H9 (cell line): Measurements from ENCODE around the gene MRPL55. TPM values are rescaled to one million over a fixed set of nuclear protein-coding genes. Genes with fewer than 3 reads are reported as not detected.

Experiments used
- DNase-seq: peaks from one replicate; pipeline ENCODE4 v3.0.0-alpha.2; 2017
- H2AFZ ChIP-seq: one replicate; pipeline ENCODE4 v1.6.1; 2013; ENCODE audit warnings: mild to moderate bottlenecking, low read length, control low read depth, moderate library complexity
- H2AK5ac ChIP-seq: 2 replicates; pipeline ENCODE4 v1.6.1; 2013; ENCODE audit warnings: low read length, control low read depth, mixed read lengths; ENCODE audit not compliant: insufficient read length
- H2BK120ac ChIP-seq: one replicate; pipeline ENCODE4 v1.6.1; 2013; ENCODE audit warnings: low read depth, mild to moderate bottlenecking, low read length, control low read depth, inconsistent platforms; ENCODE audit not compliant: poor library complexity, severe bottlenecking
- H2BK12ac ChIP-seq: 2 replicates; pipeline ENCODE4 v1.6.1; 2013; ENCODE audit warnings: low read length, control low read depth, mixed read lengths, low read depth; ENCODE audit not compliant: insufficient read length
- H2BK15ac ChIP-seq: 2 replicates; pipeline ENCODE4 v1.6.1; 2013; ENCODE audit warnings: low read depth, low read length, control low read depth
- H2BK20ac ChIP-seq: one replicate; pipeline ENCODE4 v1.6.1; 2013; ENCODE audit warnings: low read depth, mild to moderate bottlenecking, low read length, control low read depth, inconsistent platforms; ENCODE audit not compliant: poor library complexity, severe bottlenecking
- H2BK5ac ChIP-seq: 2 replicates; pipeline ENCODE4 v1.6.1; 2013; ENCODE audit warnings: low read length, control low read depth, mixed read lengths; ENCODE audit not compliant: insufficient read length
- H3K14ac ChIP-seq: 2 replicates; pipeline ENCODE4 v1.6.1; 2013; ENCODE audit warnings: low read length, control low read depth; ENCODE audit not compliant: insufficient read depth
- H3K18ac ChIP-seq: 2 replicates; pipeline ENCODE4 v1.6.1; 2013; ENCODE audit warnings: low read depth, mild to moderate bottlenecking, mixed read lengths, low read length, control low read depth; ENCODE audit not compliant: insufficient read length
- H3K23ac ChIP-seq: 2 replicates; pipeline ENCODE4 v1.6.1; 2013; ENCODE audit warnings: low read length, control low read depth, mixed read lengths, low read depth; ENCODE audit not compliant: insufficient read length
- H3K23me2 ChIP-seq: 2 replicates; pipeline ENCODE4 v1.6.1; 2013; ENCODE audit warnings: low read depth, mild to moderate bottlenecking, mixed read lengths, low read length, control low read depth; ENCODE audit not compliant: insufficient read length, poor library complexity, severe bottlenecking
- H3K27ac ChIP-seq: 2 replicates; pipeline ENCODE4 v1.5.1; 2013; ENCODE audit warnings: low read length, control low read depth, mixed read lengths, low read depth; ENCODE audit not compliant: insufficient read length
- H3K27me3 ChIP-seq: 2 replicates; pipeline ENCODE4 v1.6.1; 2013; ENCODE audit warnings: low read length, control low read depth, inconsistent platforms; ENCODE audit not compliant: insufficient read depth
- H3K4ac ChIP-seq: 2 replicates; pipeline ENCODE4 v1.6.1; 2013; ENCODE audit warnings: low read depth, mild to moderate bottlenecking, control low read depth, inconsistent platforms, low read length, moderate library complexity
- H3K4me1 ChIP-seq: 2 replicates; pipeline ENCODE4 v1.6.1; 2013; ENCODE audit warnings: low read length, control low read depth, inconsistent platforms; ENCODE audit not compliant: insufficient read depth
- H3K4me2 ChIP-seq: 2 replicates; pipeline ENCODE4 v1.6.1; 2013; ENCODE audit warnings: low read length, control low read depth, mixed read lengths; ENCODE audit not compliant: insufficient read length, insufficient read depth
- H3K56ac ChIP-seq: 2 replicates; pipeline ENCODE4 v1.6.1; 2013; ENCODE audit warnings: low read depth, mild to moderate bottlenecking, mixed read lengths, low read length, control low read depth; ENCODE audit not compliant: insufficient read length
- H3K79me1 ChIP-seq: 2 replicates; pipeline ENCODE4 v1.6.1; 2013; ENCODE audit warnings: low read depth, mild to moderate bottlenecking, moderate library complexity, low read length, control low read depth, inconsistent platforms; ENCODE audit not compliant: insufficient read depth, poor library complexity, severe bottlenecking
- H3K79me2 ChIP-seq: 2 replicates; pipeline ENCODE4 v1.6.1; 2013; ENCODE audit warnings: low read length, control low read depth, inconsistent platforms; ENCODE audit not compliant: insufficient read depth
- H3K9ac ChIP-seq: 2 replicates; pipeline ENCODE4 v1.6.1; 2013; ENCODE audit warnings: low read length, control low read depth, mixed read lengths; ENCODE audit not compliant: insufficient read length; ENCODE audit errors: extremely low read depth
- H3K9me3 ChIP-seq: one replicate; pipeline ENCODE4 v1.6.1; 2013; ENCODE audit warnings: low read depth, low read length, inconsistent platforms; ENCODE audit not compliant: control insufficient read depth
- H3T11ph ChIP-seq: one replicate; pipeline ENCODE4 v1.6.1; 2013; ENCODE audit warnings: mild to moderate bottlenecking, low read length, control low read depth, inconsistent platforms
- H4K20me1 ChIP-seq: one replicate; pipeline ENCODE4 v1.6.1; 2013; ENCODE audit not compliant: control insufficient read depth, insufficient read length, insufficient read depth
- H4K5ac ChIP-seq: 2 replicates; pipeline ENCODE4 v1.6.1; 2013; ENCODE audit warnings: low read depth, mild to moderate bottlenecking, mixed read lengths, low read length, control low read depth; ENCODE audit not compliant: insufficient read length
- H4K8ac ChIP-seq: replicated peaks from 2 replicates; pipeline ENCODE4 v1.6.1; 2013; ENCODE audit warnings: low read length, control low read depth, mixed read lengths, low read depth; ENCODE audit not compliant: insufficient read length
- H4K91ac ChIP-seq: 2 replicates; pipeline ENCODE4 v1.6.1; 2013; ENCODE audit warnings: low read depth, mild to moderate bottlenecking, moderate library complexity, mixed read lengths, low read length, control low read depth; ENCODE audit not compliant: insufficient read length
- H3K27ac Mint-ChIP-seq, 3 experiments: 2 replicates in 2 of 3; 3 replicates in 1 of 3; pipeline ENCODE4 v1.8.0; 2020 to 2021; ENCODE audit warnings: mixed read lengths in 3 of 3, mild to moderate bottlenecking in 1 of 3, moderate library complexity in 1 of 3
- H3K27me3 Mint-ChIP-seq: 2 replicates; pipeline ENCODE4 v1.8.0; 2021; ENCODE audit warnings: low read depth, mild to moderate bottlenecking, moderate library complexity, mixed read lengths
- H3K36me3 Mint-ChIP-seq, 3 experiments: 2 replicates in 2 of 3; 3 replicates in 1 of 3; pipeline ENCODE4 v1.8.0; 2020 to 2021; ENCODE audit warnings: low read depth in 3 of 3, mixed read lengths in 3 of 3; ENCODE audit not compliant: insufficient read depth in 1 of 3
- H3K4me1 Mint-ChIP-seq, 2 experiments: 2 replicates each; pipeline ENCODE4 v1.8.0; 2020; ENCODE audit warnings: mixed read lengths in 2 of 2
- H3K4me3 Mint-ChIP-seq, 2 experiments: 2 replicates in 1 of 2; 3 replicates in 1 of 2; pipeline ENCODE4 v1.8.0; 2020 to 2021; ENCODE audit warnings: mild to moderate bottlenecking in 2 of 2, mixed read lengths in 2 of 2, moderate library complexity in 1 of 2
- H3K9me3 Mint-ChIP-seq, 2 experiments: 2 replicates in 1 of 2; 3 replicates in 1 of 2; pipeline ENCODE4 v1.8.0; 2020; ENCODE audit warnings: mild to moderate bottlenecking in 2 of 2, mixed read lengths in 2 of 2, moderate library complexity in 1 of 2
- WGBS: extraction: QIAGEN DNeasy Blood & Tissue Kit; methylation state at CpG from one replicate; pipeline ENCODE4 v1.1.7; 2013; ENCODE audit warnings: missing lambda C conversion rate, low lambda C conversion rate, mixed read lengths; ENCODE audit not compliant: insufficient read length; ENCODE audit errors: extremely low coverage; 5-methylcytosine and 5-hydroxymethylcytosine counted together
- total RNA-seq: library from RNA; stranded (reverse); gene quantifications from 2 replicates; pipeline ENCODE4 v1.2.1, GENCODE V29; 2021
- TF ChIP-seq, protein P1 (sequence below): fragments of 200-600 bp; sonication (generic); conservative IDR thresholded peaks from 3 replicates; pipeline ENCODE4 v1.8.0; 2021; ENCODE audit warnings: antibody characterized with exemption, mild to moderate bottlenecking

Gene MRPL55
- total RNA-seq, 1 experiment from 2014 or later = 62.3 TPM

DNA sequence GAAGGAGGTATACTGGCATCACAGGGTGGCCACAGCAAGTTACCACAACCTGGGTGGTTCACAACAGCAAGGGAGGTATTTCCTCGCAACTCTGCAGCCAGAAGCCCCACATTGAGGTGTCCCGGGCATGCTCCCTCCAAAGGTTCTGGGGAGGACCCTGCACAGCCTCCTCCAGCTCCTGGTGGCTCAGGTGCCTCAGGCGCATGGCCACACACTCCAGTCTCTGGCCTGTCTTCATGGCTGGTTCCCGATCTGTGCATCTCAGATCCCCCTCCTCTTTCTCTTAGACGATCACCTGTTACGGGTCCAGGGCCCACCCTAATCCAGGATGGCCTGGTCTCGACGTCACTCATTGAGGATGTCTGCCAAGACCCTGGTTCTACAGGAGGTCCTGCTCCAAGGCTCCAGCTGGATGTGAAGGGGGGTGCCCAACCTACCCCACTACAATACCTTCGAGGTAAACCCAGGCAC is 33.3 kb downstream of the MRPL55 start:
- Histone ChIP-seq H3K23ac (no peak overlapping the region), H3K9ac (no peak overlapping the region), H4K5ac (no peak overlapping the region), H3K18ac (no peak overlapping the region), H3K4me1 (no peaks in the 10 kb centered on the region; the same call in 1 of the 2 replicates), H3K79me1 (no peaks in the 10 kb centered on the region), H2AFZ (no peak overlapping the region), H3K4me2 (no peak overlapping the region), H3K14ac (no peak overlapping the region), H4K91ac (no peak overlapping the region), H3T11ph (no peak overlapping the region), H2BK12ac (no peak overlapping the region), H3K79me2 (no peaks in the 10 kb centered on the region), H4K20me1 (no peaks in the 10 kb centered on the region), H2BK120ac (no peak overlapping the region), H3K27me3 (peaks cover 60% of the 10 kb centered on the region; the same call in 1 of the 2 replicates), H3K56ac (no peak overlapping the region), H2BK15ac (no peak overlapping the region), H3K27ac (no peak overlapping the region), H2BK20ac (no peak overlapping the region), H2AK5ac (no peak overlapping the region), H3K9me3 (no peaks in the 10 kb centered on the region), H3K23me2 (no peaks in the 10 kb centered on the region), H3K4ac (no peak overlapping the region), H4K8ac (no peak overlapping the region), H2BK5ac (no peak overlapping the region)
- no CpG with 5 or more reads among the region's 9 CpGs for WGBS
- no peak for DNase-seq
- no peak overlapping the region for H3K27ac Mint-ChIP-seq
- peaks cover 16 to 33% of the 10 kb centered on the region in 2 experiments for H3K4me1 Mint-ChIP-seq
- TF ChIP-seq, protein P1, sequence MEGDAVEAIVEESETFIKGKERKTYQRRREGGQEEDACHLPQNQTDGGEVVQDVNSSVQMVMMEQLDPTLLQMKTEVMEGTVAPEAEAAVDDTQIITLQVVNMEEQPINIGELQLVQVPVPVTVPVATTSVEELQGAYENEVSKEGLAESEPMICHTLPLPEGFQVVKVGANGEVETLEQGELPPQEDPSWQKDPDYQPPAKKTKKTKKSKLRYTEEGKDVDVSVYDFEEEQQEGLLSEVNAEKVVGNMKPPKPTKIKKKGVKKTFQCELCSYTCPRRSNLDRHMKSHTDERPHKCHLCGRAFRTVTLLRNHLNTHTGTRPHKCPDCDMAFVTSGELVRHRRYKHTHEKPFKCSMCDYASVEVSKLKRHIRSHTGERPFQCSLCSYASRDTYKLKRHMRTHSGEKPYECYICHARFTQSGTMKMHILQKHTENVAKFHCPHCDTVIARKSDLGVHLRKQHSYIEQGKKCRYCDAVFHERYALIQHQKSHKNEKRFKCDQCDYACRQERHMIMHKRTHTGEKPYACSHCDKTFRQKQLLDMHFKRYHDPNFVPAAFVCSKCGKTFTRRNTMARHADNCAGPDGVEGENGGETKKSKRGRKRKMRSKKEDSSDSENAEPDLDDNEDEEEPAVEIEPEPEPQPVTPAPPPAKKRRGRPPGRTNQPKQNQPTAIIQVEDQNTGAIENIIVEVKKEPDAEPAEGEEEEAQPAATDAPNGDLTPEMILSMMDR = no peak
- no peak overlapping the region for H3K4me3 Mint-ChIP-seq
- H3K27me3 Mint-ChIP-seq = peaks cover 96% of the 10 kb centered on the region
- no peaks in the 10 kb centered on the region for H3K9me3 Mint-ChIP-seq
- H3K36me3 Mint-ChIP-seq = no peaks in the 10 kb centered on the region
